Head of caudate nucleus (tissue), 42 donors: Measurements from ENCODE around the gene NIPAL1.

ENCODE experiments used
- DNase-seq, 42 donors: peaks; one replicate each; pipeline versions ENCODE4 v3.0.0 to v3.0.0-alpha.2; 2020 to 2021; ENCODE audit warnings: mixed read lengths in 7 of 42
- intact Hi-C: fragments of 100-400 bp; cut with DNase I; formaldehyde crosslinking; loops from one replicate; pipeline ENCODE4 v1.15.0; 2022

NIPAL1 gene

GRCh38 chr4:48047896-48048295 is 31.3 kb downstream of the NIPAL1 start:
- intact Hi-C loops: no loop called here
- no peak for DNase-seq

GRCh38 chr4:48049483-48049882 is 32.9 kb downstream of the NIPAL1 start:
- DNase-seq: no peak
- intact Hi-C loops: no loop called here

GRCh38 chr4:48051078-48051477 is 34.5 kb downstream of the NIPAL1 start:
- DNase-seq: no peak

GRCh38 chr4:48058617-48059530 is 42.3 kb downstream of the NIPAL1 start:
- intact Hi-C loops: no loop called here
- no peak for DNase-seq

More at GRCh38 chr4:48051078-48051477, 34.5 kb downstream of the NIPAL1 start:
- intact Hi-C loops: no loop called here

GRCh38 chr4:48064349-48064748 is 47.8 kb downstream of the NIPAL1 start:
- no peak for DNase-seq
- intact Hi-C loops: no loop called here

GRCh38 chr4:48065587-48066052 is 49.0 kb downstream of the NIPAL1 start:
- DNase-seq: no peak
- intact Hi-C loops: no loop called here

- intact Hi-C loops: no loop called here
- DNase-seq: no peak
These were observed 51.0 kb downstream of the NIPAL1 start for GRCh38 chr4:48067536-48067935.

- no peak for DNase-seq
- intact Hi-C loops: no loop called here
These were observed 51.6 kb downstream of the NIPAL1 start for GRCh38 chr4:48068182-48068581.

GRCh38 chr4:48069026-48069425 is 52.5 kb downstream of the NIPAL1 start:
- no peak for DNase-seq
- intact Hi-C loops: no loop called here

GRCh38 chr4:48071191-48071590 is 54.6 kb downstream of the NIPAL1 start:
- intact Hi-C loops: no loop called here
- DNase-seq: no peak

- DNase-seq: no peak
- intact Hi-C loops: no loop called here
These were observed 57.1 kb downstream of the NIPAL1 start for GRCh38 chr4:48073567-48074103.

- DNase-seq: no peak
- intact Hi-C loops: no loop called here
These were observed 58.1 kb downstream of the NIPAL1 start for GRCh38 chr4:48074657-48075056.

GRCh38 chr4:48078425-48078824 is 61.9 kb downstream of the NIPAL1 start:
- intact Hi-C loops: no loop called here

GRCh38 chr4:48078862-48079655 is 62.5 kb downstream of the NIPAL1 start:
- intact Hi-C loops: no loop called here
- DNase-seq: no peak

More at GRCh38 chr4:48078425-48078824, 61.9 kb downstream of the NIPAL1 start:
- DNase-seq: no peak

- no peak for DNase-seq
- intact Hi-C loops: no loop called here
These were observed 63.4 kb downstream of the NIPAL1 start for GRCh38 chr4:48079972-48080391.

GRCh38 chr4:48081196-48081595 is 64.6 kb downstream of the NIPAL1 start:
- DNase-seq: no peak
- intact Hi-C loops: no loop called here

- intact Hi-C loops: no loop called here
- DNase-seq: no peak
These were observed 66.4 kb downstream of the NIPAL1 start for GRCh38 chr4:48082956-48083355.

- DNase-seq: no peak
- intact Hi-C loops: no loop called here
These were observed 69.4 kb downstream of the NIPAL1 start for GRCh38 chr4:48085821-48086589.
